HL-60/S4 (cell line): ENCODE results near the gene FOXF1.

Experiments used
- in situ Hi-C: fragments of 300-500 bp; cut with MboI; formaldehyde crosslinking; loops from 2 replicates; pipeline ENCODE4 v1.14.3; 2022; ENCODE audit warnings: low sequenced_read_pairs

FOXF1 gene

GRCh38 chr16:86530251-86531190, 20.2 kb downstream of the FOXF1 start:
- in situ Hi-C loops = no loop called here

GRCh38 chr16:86531191-86531545, 20.8 kb downstream of the FOXF1 start:
- in situ Hi-C loops = no loop called here

GRCh38 chr16:86531641-86532525, 21.6 kb downstream of the FOXF1 start:
- in situ Hi-C loops = no loop called here

- in situ Hi-C loops = no loop called here
Measured at GRCh38 chr16:86532526-86532815, 22.1 kb downstream of the FOXF1 start.

- in situ Hi-C loops = no loop called here
Measured at GRCh38 chr16:86533076-86533475, 22.7 kb downstream of the FOXF1 start.

GRCh38 chr16:86533767-86534351, 23.5 kb downstream of the FOXF1 start:
- in situ Hi-C loops = no loop called here

GRCh38 chr16:86534779-86535615, 24.7 kb downstream of the FOXF1 start:
- in situ Hi-C loops = no loop called here

- in situ Hi-C loops = no loop called here
Measured at GRCh38 chr16:86536621-86537020, 26.3 kb downstream of the FOXF1 start.

GRCh38 chr16:86537486-86537885, 27.2 kb downstream of the FOXF1 start:
- in situ Hi-C loops = no loop called here

- in situ Hi-C loops = no loop called here
Measured at GRCh38 chr16:86538196-86538780, 28.0 kb downstream of the FOXF1 start.

- in situ Hi-C loops = no loop called here
Measured at GRCh38 chr16:86540894-86541293, 30.6 kb downstream of the FOXF1 start.

GRCh38 chr16:86541560-86541959, 31.2 kb downstream of the FOXF1 start:
- in situ Hi-C loops = no loop called here

- in situ Hi-C loops = no loop called here
Measured at GRCh38 chr16:86542756-86543750, 32.7 kb downstream of the FOXF1 start.

- in situ Hi-C loops = no loop called here
Measured at GRCh38 chr16:86545481-86545880, 35.2 kb downstream of the FOXF1 start.

- in situ Hi-C loops = no loop called here
Measured at GRCh38 chr16:86545954-86546637, 35.8 kb downstream of the FOXF1 start.

GRCh38 chr16:86546638-86547013, 36.3 kb downstream of the FOXF1 start:
- in situ Hi-C loops = no loop called here

GRCh38 chr16:86547286-86547685, 37.0 kb downstream of the FOXF1 start:
- in situ Hi-C loops = no loop called here

- in situ Hi-C loops = no loop called here
Measured at GRCh38 chr16:86549076-86549892, 39.0 kb downstream of the FOXF1 start.
